IMR-90 (cell line): ENCODE measurements around the gene MYO9B. TPM values are rescaled to one million over a fixed set of nuclear protein-coding genes. Genes with fewer than 3 reads are reported as not detected.

ENCODE experiments used
- ATAC-seq: fragments of 200-7000 bp; cut with Tn5 transposase; 2 replicates; pipeline ENCODE4 v1.9.1; 2020; ENCODE audit warnings: low read depth, mild to moderate bottlenecking, moderate library complexity
- BruUV-seq: library from RNA; stranded (reverse); fragments of 400-500 nt; replicated peaks from 2 replicates; lab custom pipeline; 2021; lab: Mats Ljungman, UMichigan
- CTCF ChIA-PET: fragments of 300-600 bp; formaldehyde crosslinking; extraction: SDS; loops from one replicate; lab custom pipeline; 2021; ENCODE audit warnings: antibody characterized with exemption; lab: Yijun Ruan, JAX
- POLR2A ChIA-PET: fragments of 300-600 bp; sonication (Branson Sonifier 250); formaldehyde crosslinking; loops from one replicate; lab custom pipeline; 2022; ENCODE audit warnings: antibody characterized with exemption; ENCODE audit not compliant: unreplicated experiment; lab: Charles Lee
- DNase-seq: peaks from one replicate; pipeline ENCODE4 v3.0.0; 2013
- H2AFZ ChIP-seq: replicated peaks from 2 replicates; pipeline ENCODE3; 2013; ENCODE audit warnings: low read length, mild to moderate bottlenecking; ENCODE audit not compliant: poor library complexity
- H2AK5ac ChIP-seq: 2 replicates; pipeline ENCODE4 v1.6.1; 2013; ENCODE audit warnings: low read depth, low read length, inconsistent platforms
- H2AK9ac ChIP-seq: replicated peaks from 2 replicates; pipeline ENCODE3; 2013; ENCODE audit warnings: mild to moderate bottlenecking, low read depth, low read length, moderate library complexity; ENCODE audit not compliant: poor library complexity
- H2BK120ac ChIP-seq: 2 replicates; pipeline ENCODE4 v1.6.1; 2013; ENCODE audit warnings: low read depth, low read length, inconsistent platforms
- H2BK15ac ChIP-seq: 3 replicates; pipeline ENCODE4 v1.6.1; 2013; ENCODE audit warnings: low read depth, low read length, inconsistent platforms
- H2BK20ac ChIP-seq: 2 replicates; pipeline ENCODE4 v1.6.1; 2013; ENCODE audit warnings: low read depth, mild to moderate bottlenecking, inconsistent platforms, low read length, moderate library complexity
- H2BK5ac ChIP-seq: 2 replicates; pipeline ENCODE4 v1.6.1; 2013; ENCODE audit warnings: mild to moderate bottlenecking, low read depth, low read length, inconsistent platforms; ENCODE audit not compliant: poor library complexity, severe bottlenecking
- H3K14ac ChIP-seq: replicated peaks from 2 replicates; pipeline ENCODE4 v1.6.1; 2013; ENCODE audit warnings: low read depth, low read length, inconsistent platforms
- H3K18ac ChIP-seq: 2 replicates; pipeline ENCODE4 v1.6.1; 2013; ENCODE audit warnings: low read depth, low read length, control low read depth
- H3K23ac ChIP-seq: 2 replicates; pipeline ENCODE4 v1.6.1; 2013; ENCODE audit warnings: low read depth, low read length, inconsistent platforms
- H3K27ac ChIP-seq: 2 replicates; pipeline ENCODE4 v1.5.1; 2013; ENCODE audit warnings: mild to moderate bottlenecking, control low read depth, low read length; ENCODE audit not compliant: insufficient read depth
- H3K27me3 ChIP-seq: 2 replicates; pipeline ENCODE4 v1.6.1; 2013; ENCODE audit warnings: low read length; ENCODE audit not compliant: control insufficient read depth, insufficient read depth
- H3K36me3 ChIP-seq: 2 replicates; pipeline ENCODE4 v1.6.1; 2013; ENCODE audit warnings: low read length, mixed read lengths; ENCODE audit not compliant: control insufficient read depth, insufficient read depth
- H3K4ac ChIP-seq: 2 replicates; pipeline ENCODE4 v1.6.1; 2013; ENCODE audit warnings: low read depth, low read length, inconsistent platforms
- H3K4me1 ChIP-seq: 2 replicates; pipeline ENCODE4 v1.6.1; 2013; ENCODE audit warnings: low read length, mixed read lengths; ENCODE audit not compliant: control insufficient read depth, insufficient read depth
- H3K4me2 ChIP-seq: 2 replicates; pipeline ENCODE4 v1.6.1; 2013; ENCODE audit warnings: low read depth, mild to moderate bottlenecking, control low read depth, low read length, moderate library complexity
- H3K4me3 ChIP-seq: 2 replicates; pipeline ENCODE4 v1.5.1; 2013; ENCODE audit warnings: low read depth, mild to moderate bottlenecking, control low read depth, low read length, moderate library complexity; ENCODE audit not compliant: insufficient read depth
- H3K56ac ChIP-seq: 2 replicates; pipeline ENCODE4 v1.6.1; 2013; ENCODE audit warnings: low read length, inconsistent platforms; ENCODE audit not compliant: insufficient read depth; ENCODE audit errors: extremely low read depth
- H3K79me1 ChIP-seq, 2 experiments: 2 replicates each; pipeline ENCODE4 v1.6.1; 2013; ENCODE audit warnings: low read length in 2 of 2, inconsistent platforms in 1 of 2, low read depth in 1 of 2
- H3K9ac ChIP-seq: 2 replicates; pipeline ENCODE4 v1.6.1; 2013; ENCODE audit warnings: low read depth, low read length, control low read depth
- H3K9me1 ChIP-seq: 2 replicates; pipeline ENCODE4 v1.6.1; 2013; ENCODE audit warnings: low read length, inconsistent platforms; ENCODE audit not compliant: insufficient read depth
- H3K9me3 ChIP-seq: 2 replicates; pipeline ENCODE4 v1.6.1; 2013; ENCODE audit warnings: low read length; ENCODE audit not compliant: control insufficient read depth, insufficient read depth
- H4K20me1 ChIP-seq: 2 replicates; pipeline ENCODE4 v1.6.1; 2013; ENCODE audit warnings: low read length, inconsistent platforms; ENCODE audit not compliant: insufficient read depth
- H4K5ac ChIP-seq: 2 replicates; pipeline ENCODE4 v1.6.1; 2013; ENCODE audit warnings: mild to moderate bottlenecking, low read depth, low read length, control low read depth
- H4K8ac ChIP-seq, 2 experiments: 2 replicates each; pipeline ENCODE4 v1.6.1; 2013; ENCODE audit warnings: low read depth in 2 of 2, low read length in 2 of 2, control low read depth in 1 of 2, inconsistent platforms in 1 of 2
- H4K91ac ChIP-seq: 2 replicates; pipeline ENCODE4 v1.6.1; 2013; ENCODE audit warnings: low read depth, low read length, inconsistent platforms; ENCODE audit not compliant: insufficient read depth
- BHLHE40 ChIP-seq: fragments of 150-350 bp; IDR thresholded peaks from 2 replicates; pipeline ENCODE4 v1.6.1; 2016; ENCODE audit warnings: mild to moderate bottlenecking, low read depth, low read length
- CEBPB ChIP-seq: IDR thresholded peaks from 2 replicates; pipeline ENCODE4 v1.6.1; 2012; ENCODE audit warnings: low read depth, low read length, improper control_type of control experiment
- FOS ChIP-seq: fragments of 150-350 bp; IDR thresholded peaks from 2 replicates; pipeline ENCODE4 v1.6.1; 2016; ENCODE audit warnings: low read depth, low read length
- MXI1 ChIP-seq: IDR thresholded peaks from 2 replicates; pipeline ENCODE4 v1.6.1; 2012; ENCODE audit warnings: low read depth, mild to moderate bottlenecking, low read length, moderate library complexity, borderline replicate concordance
- SMC3 ChIP-seq: fragments of 150-350 bp; IDR thresholded peaks from 2 replicates; pipeline ENCODE4 v1.6.1; 2016; ENCODE audit warnings: low read depth, mild to moderate bottlenecking, antibody characterized with exemption, low read length, moderate library complexity
- WGBS, 2 experiments: methylation state at CpG; one replicate each; pipeline versions ENCODE4 v1.1.5 to v1.1.7; 2013; ENCODE audit warnings: missing lambda C conversion rate in 2 of 2; ENCODE audit not compliant: insufficient read length in 1 of 2; ENCODE audit errors: extremely low coverage in 2 of 2; 5-methylcytosine and 5-hydroxymethylcytosine counted together
- dilution Hi-C: fragments of 300-500 bp; cut with HindIII; formaldehyde crosslinking; loops from one replicate; pipeline ENCODE4 v1.14.3; 2018; ENCODE audit warnings: low sequenced_read_pairs; ENCODE audit not compliant: unreplicated experiment
- in situ Hi-C: fragments of 300-500 bp; cut with MboI; formaldehyde crosslinking; loops from 3 replicates; pipeline ENCODE4 v1.14.3; 2019; ENCODE audit warnings: low sequenced_read_pairs, inconsistent platforms, mixed read lengths
- intact Hi-C: fragments of 100-400 bp; cut with micrococcal nuclease; formaldehyde crosslinking; loops from 2 replicates; pipeline ENCODE4 v1.10.0; 2022
- polyA plus RNA-seq, 3 experiments: library from polyadenylated mRNA; depleted of rRNA; stranded (reverse); fragments of >200 nt; gene quantifications; 2 replicates each; pipeline ENCODE4 v1.2.3, GENCODE V29; 2012; ENCODE audit warnings: low replicate concordance in 1 of 3
- total RNA-seq: library from RNA; depleted of rRNA; stranded (reverse); fragments of >200 nt; gene quantifications from 2 replicates; pipeline ENCODE4 v1.2.3, GENCODE V29; 2012

MYO9B gene
- total and polyA plus RNA-seq, 2 of the 4 experiments (the other 2 are of a cell fraction): 61.8 to 77.8 TPM

- Histone ChIP-seq H3K9me1 (0 out of 2 replicates have a peak, but pooled peaks cover 5% of the 10 kb centered on the region), H2BK15ac (peak within 1 kb of the TSS; percentile 86; the same call in 1 of the 3 replicates), H3K56ac (peak within 1 kb of the TSS; percentile 72), H3K4me1 (peaks cover 10% of the 10 kb centered on the region), H2BK5ac (peak within 1 kb of the TSS; percentile 93), H3K9me3 (no peaks in the 10 kb centered on the region), H3K9ac (peak within 1 kb of the TSS; percentile 82), H3K4me2 (peak within 1 kb of the TSS; percentile 93), H3K4ac (peak within 1 kb of the TSS; percentile 95), H2AFZ (peak within 1 kb of the TSS; percentile 100), H4K91ac (peak within 1 kb of the TSS; percentile 82), H3K36me3 (peaks cover 4% of the 10 kb centered on the region; the same call in 1 of the 2 replicates), H4K8ac (peak within 1 kb of the TSS; percentile 91 to 94; a peak in 3 of 4 replicates), H3K27ac (peak within 1 kb of the TSS; percentile 97), H3K79me1 (peaks cover 15 to 43% of the 10 kb centered on the region in 2 experiments), H2AK9ac (peak within 1 kb of the TSS; percentile 99), H2BK20ac (peak within 1 kb of the TSS; percentile 71; the same call in 1 of the 2 replicates), H3K18ac (peak within 1 kb of the TSS; percentile 86), H3K27me3 (no peaks in the 10 kb centered on the region), H4K5ac (peak within 1 kb of the TSS; percentile 94), H4K20me1 (peaks cover 28% of the 10 kb centered on the region), H3K4me3 (peak within 1 kb of the TSS; percentile 90), H2AK5ac (peak within 1 kb of the TSS; percentile 98), H3K23ac (peak within 1 kb of the TSS; percentile 59), H2BK120ac (peak within 1 kb of the TSS; percentile 90), H3K14ac (peak within 1 kb of the TSS; percentile 74)
- no TSS peak for BruUV-seq
- dilution Hi-C loops (no loop called here), intact Hi-C loops (no loop called here), in situ Hi-C loops (no loop called here)
- CTCF ChIA-PET: no interaction called here
- ATAC-seq (no peak; the same call in 1 of the 2 replicates), DNase-seq (no peak)
- POLR2A ChIA-PET: no interaction called here
- 0% methylated on average over 3 of the region's 72 CpGs; no CpG with 5 or more reads in 1 of the 2 experiments for WGBS, 2 experiments
- TF ChIP-seq MXI1 (peak; percentile 44; the same call in 1 of the 2 replicates), SMC3 (no peak), BHLHE40 (no peak), FOS (no peak), CEBPB (no peak)
Observed at GRCh38 chr19:17245535-17245984, 170.0 kb downstream of the MYO9B start, which contains the start of gene NR2F6. NR2F6 (minus strand) TSS chr19:17245919; CDS start chr19:17245220, 699 bp downstream.
